Osteoblast (primary cell): ENCODE results near the gene TMEM145. TPM values are rescaled to one million over a fixed set of nuclear protein-coding genes. Genes with fewer than 3 reads are reported as not detected.

ENCODE experiments used
- DNase-seq: peaks from one replicate; pipeline ENCODE4 v3.0.0; 2011; ENCODE audit warnings: low spot score, mixed read lengths; ENCODE audit not compliant: insufficient read length; ENCODE audit errors: missing footprints
- H2AFZ ChIP-seq: 2 replicates; pipeline ENCODE4 v1.6.0; 2011; ENCODE audit warnings: mild to moderate bottlenecking, low read length
- H3K27ac ChIP-seq: 2 replicates; pipeline ENCODE4 v1.5.1; 2011; ENCODE audit warnings: mild to moderate bottlenecking, low read depth, low read length, moderate library complexity
- H3K27me3 ChIP-seq: 2 replicates; pipeline ENCODE4 v1.6.0; 2012; ENCODE audit warnings: mild to moderate bottlenecking, control low read depth, inconsistent platforms, low read length, moderate library complexity; ENCODE audit not compliant: insufficient read depth
- H3K36me3 ChIP-seq: 2 replicates; pipeline ENCODE4 v1.5.1; 2011; ENCODE audit warnings: mild to moderate bottlenecking, low read length, control low read depth, moderate library complexity; ENCODE audit not compliant: insufficient read depth
- H3K4me1 ChIP-seq: 2 replicates; pipeline ENCODE4 v1.5.1; 2011; ENCODE audit warnings: mild to moderate bottlenecking, low read length, control low read depth, moderate library complexity; ENCODE audit not compliant: insufficient read depth
- H3K4me2 ChIP-seq: 2 replicates; pipeline ENCODE4 v1.6.0; 2011; ENCODE audit warnings: mild to moderate bottlenecking, low read length; ENCODE audit not compliant: insufficient read depth
- H3K4me3 ChIP-seq: fragments of 200-600 bp; sonication (generic); 3 replicates; pipeline ENCODE4 v1.5.1; 2012; ENCODE audit warnings: mild to moderate bottlenecking, low read length, inconsistent platforms; ENCODE audit not compliant: insufficient read depth
- H3K79me2 ChIP-seq: 2 replicates; pipeline ENCODE4 v1.6.0; 2012; ENCODE audit warnings: mild to moderate bottlenecking, low read length, control low read depth, inconsistent platforms; ENCODE audit not compliant: insufficient read depth
- H3K9me3 ChIP-seq: 2 replicates; pipeline ENCODE4 v1.5.1; 2011; ENCODE audit warnings: low read depth, low read length, control low read depth
- H4K20me1 ChIP-seq: 2 replicates; pipeline ENCODE4 v1.6.0; 2012; ENCODE audit warnings: mild to moderate bottlenecking, low read length, control low read depth; ENCODE audit not compliant: insufficient read depth
- CTCF ChIP-seq: IDR thresholded peaks from 2 replicates; pipeline ENCODE4 v1.5.1; 2011; ENCODE audit warnings: mild to moderate bottlenecking, low read depth, low read length, moderate library complexity; ENCODE audit errors: extremely low read depth
- total RNA-seq: library from RNA; depleted of rRNA; stranded (reverse); fragments of >200 nt; gene quantifications from 2 replicates; pipeline ENCODE4 v1.2.3, GENCODE V29; 2012

The TMEM145 gene
- total RNA-seq, 1 donor: not detected

DNA sequence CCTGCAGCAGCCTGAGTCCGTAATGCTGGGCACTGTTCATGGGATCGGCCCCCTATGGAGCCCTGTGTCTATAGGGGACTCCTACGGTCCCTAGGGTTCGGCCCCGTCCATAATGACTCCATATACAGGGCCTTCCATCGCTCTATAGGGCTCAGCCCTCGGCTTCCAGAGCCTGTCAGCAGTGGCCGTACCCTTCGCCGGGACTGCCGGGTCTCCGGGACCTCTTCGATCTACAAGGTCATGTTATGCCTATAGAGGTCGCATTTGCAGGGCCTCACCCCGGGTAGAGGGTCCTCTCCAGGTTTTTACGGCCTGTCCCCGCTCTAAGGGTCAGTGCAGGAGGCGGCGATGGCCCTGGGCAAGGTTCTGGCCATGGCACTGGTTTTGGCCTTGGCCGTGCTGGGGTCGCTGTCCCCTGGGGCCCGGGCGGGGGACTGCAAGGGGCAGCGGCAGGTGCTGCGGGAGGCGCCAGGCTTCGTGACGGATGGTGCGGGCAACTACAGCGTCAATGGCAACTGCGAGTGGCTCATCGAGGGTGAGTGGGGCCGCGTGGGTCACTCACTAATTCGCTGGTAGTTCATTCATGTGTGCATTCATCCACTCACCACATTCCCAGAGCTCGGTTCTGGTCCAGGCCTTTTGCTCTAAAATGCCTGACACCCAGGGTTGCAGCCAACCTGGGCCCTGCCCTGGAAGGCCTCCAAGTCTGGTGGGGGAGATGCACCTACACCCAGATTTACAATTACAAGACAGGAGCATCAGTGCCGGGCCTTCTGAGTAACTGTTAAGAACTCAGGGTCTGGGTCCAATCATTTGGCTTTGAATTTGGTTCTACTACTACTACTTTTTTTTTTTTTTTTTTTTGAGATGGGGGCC, 13.0 kb downstream of the TMEM145 start:
- Histone ChIP-seq H3K4me1 (peaks cover 13% of the 10 kb centered on the region), H3K27me3 (peaks cover 33% of the 10 kb centered on the region), H2AFZ (peak overlapping the region; percentile 93), H3K27ac (peak overlapping the region; percentile 72), H3K9me3 (no peaks in the 10 kb centered on the region), H3K4me2 (peak overlapping the region; percentile 98), H3K4me3 (peak overlapping the region; percentile 96), H3K79me2 (peaks cover 37% of the 10 kb centered on the region), H4K20me1 (peaks cover 8% of the 10 kb centered on the region), H3K36me3 (no peaks in the 10 kb centered on the region)
- peak; percentile 86 for DNase-seq
- TF ChIP-seq CTCF: no peak

DNA sequence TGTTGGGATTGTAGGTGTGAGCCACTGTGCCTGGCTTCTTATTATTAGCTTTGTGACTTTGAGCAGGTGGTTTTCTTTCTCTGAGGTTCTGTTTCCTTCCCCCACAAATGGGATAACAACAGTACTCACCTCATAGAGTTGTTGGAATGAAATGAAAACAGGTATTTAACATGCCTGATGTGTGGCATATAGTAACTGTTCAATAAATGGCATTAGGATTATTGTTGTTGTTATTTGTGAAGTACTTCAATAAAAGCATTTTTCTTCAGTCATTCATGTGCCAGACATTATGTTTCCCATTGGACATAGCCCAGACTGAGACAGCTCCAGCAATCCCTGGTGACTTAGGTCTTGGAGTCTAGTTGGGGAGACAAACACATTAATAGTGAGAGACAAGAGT, 13.9 kb downstream of the TMEM145 start:
- Histone ChIP-seq H3K9me3 (no peaks in the 10 kb centered on the region), H4K20me1 (peaks cover 8% of the 10 kb centered on the region), H3K4me1 (peaks cover 13% of the 10 kb centered on the region), H3K4me3 (no peak overlapping the region), H3K36me3 (no peaks in the 10 kb centered on the region), H3K27me3 (peaks cover 28% of the 10 kb centered on the region), H3K4me2 (peak overlapping the region; percentile 98), H3K27ac (no peak overlapping the region), H2AFZ (no peak overlapping the region), H3K79me2 (peaks cover 37% of the 10 kb centered on the region)
- peak; percentile 3 for DNase-seq
- TF ChIP-seq CTCF: no peak

GRCh38 chr19:42327381-42327780, 14.3 kb downstream of the TMEM145 start:
- no peak overlapping the region for H3K4me2 ChIP-seq
- peaks cover 24% of the 10 kb centered on the region for H3K27me3 ChIP-seq
- no peak for TF ChIP-seq CTCF
- no peak overlapping the region for H3K4me3 ChIP-seq
- no peaks in the 10 kb centered on the region for H3K36me3 ChIP-seq
- no peaks in the 10 kb centered on the region for H3K9me3 ChIP-seq
- peak; percentile 26 for DNase-seq
- H2AFZ ChIP-seq: no peak overlapping the region
- H3K79me2 ChIP-seq: peaks cover 37% of the 10 kb centered on the region
- H3K27ac ChIP-seq: no peak overlapping the region
- H3K4me1 ChIP-seq: peaks cover 13% of the 10 kb centered on the region
- peaks cover 8% of the 10 kb centered on the region for H4K20me1 ChIP-seq

GRCh38 chr19:42328106-42328505, 15.0 kb downstream of the TMEM145 start:
- Histone ChIP-seq H3K36me3 (no peaks in the 10 kb centered on the region), H2AFZ (no peak overlapping the region), H3K79me2 (peaks cover 37% of the 10 kb centered on the region), H3K4me2 (no peak overlapping the region), H3K27ac (no peak overlapping the region), H4K20me1 (peaks cover 12% of the 10 kb centered on the region), H3K9me3 (no peaks in the 10 kb centered on the region), H3K27me3 (peaks cover 19% of the 10 kb centered on the region), H3K4me3 (no peak overlapping the region), H3K4me1 (peaks cover 13% of the 10 kb centered on the region)
- DNase-seq: peak; percentile 51
- TF ChIP-seq CTCF: no peak
